K562 (cell line): ENCODE data around the gene URB2. TPM values are rescaled to one million over a fixed set of nuclear protein-coding genes. Genes with fewer than 3 reads are reported as not detected.

Experiments
- ATAC-seq: fragments of 200-7000 bp; cut with Tn5 transposase; 3 replicates; pipeline ENCODE4 v1.9.1; 2020; ENCODE audit warnings: moderate library complexity
- BruUV-seq: library from RNA; stranded (reverse); fragments of 400-500 nt; replicated peaks from 2 replicates; lab custom pipeline; 2021; lab: Mats Ljungman, UMichigan
- CTCF ChIA-PET: fragments of 300-600 bp; formaldehyde crosslinking; extraction: SDS; loops from one replicate; lab custom pipeline; 2021; ENCODE audit warnings: low intra/inter-chr PET ratio; lab: Yijun Ruan, JAX
- POLR2A ChIA-PET: fragments of 300-600, 350-650 bp; sonication (Branson Sonifier 250); formaldehyde crosslinking; extraction: SDS; loops from one replicate; lab custom pipeline; 2021; ENCODE audit warnings: antibody characterized with exemption, inconsistent platforms; lab: Yijun Ruan, JAX
- DNase-seq, 4 experiments: peaks; one replicate each; pipeline versions ENCODE4 v3.0.0 to v3.0.0-alpha.2; 2011 to 2018; ENCODE audit warnings: low spot score in 3 of 4, mixed read lengths in 3 of 4; ENCODE audit errors: extremely low read depth in 1 of 4
- FAIRE-seq: peaks from 2 replicates; lab custom pipeline; 2011; peaks lifted over from hg19 to GRCh38; lab: Jason Lieb, UNC
- H2AFZ ChIP-seq: 2 replicates; pipeline ENCODE4 v1.6.0; 2011; ENCODE audit warnings: low read depth, low read length, control low read depth, inconsistent platforms
- H3K27ac ChIP-seq: fragments of 200-600 bp; 3 replicates; pipeline ENCODE4 v1.8.0; 2011; ENCODE audit warnings: low read depth, mild to moderate bottlenecking, control low read depth, inconsistent platforms, low read length, moderate library complexity, mixed read lengths; ENCODE audit errors: extremely low read depth
- H3K27me3 ChIP-seq, 2 experiments: fragments of 300-600 bp in 1 of 2; 2 replicates in 1 of 2; 3 replicates in 1 of 2; pipeline versions ENCODE4 v1.6.0 to v1.8.0; 2011; ENCODE audit warnings: inconsistent platforms in 2 of 2, low read length in 2 of 2, mild to moderate bottlenecking in 1 of 2, mixed read lengths in 1 of 2, moderate library complexity in 1 of 2; ENCODE audit not compliant: control insufficient read depth in 2 of 2, insufficient read depth in 2 of 2
- H3K36me3 ChIP-seq: fragments of 300-600 bp; 3 replicates; pipeline ENCODE4 v1.8.0; 2011; ENCODE audit warnings: mild to moderate bottlenecking, low read length, inconsistent platforms; ENCODE audit not compliant: control insufficient read depth, insufficient read depth
- H3K4me1 ChIP-seq, 2 experiments: fragments of 200-600 bp in 1 of 2; replicated peaks in 1 of 2; 2 replicates in 1 of 2; 3 replicates in 1 of 2; pipeline versions ENCODE4 v1.5.1 to v1.8.0; 2011; ENCODE audit warnings: inconsistent platforms in 2 of 2, low read length in 2 of 2, mild to moderate bottlenecking in 1 of 2, mixed read lengths in 1 of 2, moderate library complexity in 1 of 2; ENCODE audit not compliant: control insufficient read depth in 2 of 2, insufficient read depth in 2 of 2
- H3K4me2 ChIP-seq: 2 replicates; pipeline ENCODE4 v1.6.1; 2011; ENCODE audit warnings: low read length, control low read depth, inconsistent platforms, mixed read lengths; ENCODE audit not compliant: insufficient read depth
- H3K4me3 ChIP-seq: fragments of 200-600 bp; sonication (generic), shearing (Covaris generic); 2 replicates; pipeline ENCODE4 v1.5.1; 2016; ENCODE audit warnings: control low read depth, inconsistent platforms
- H3K79me2 ChIP-seq: fragments of 200-600 bp; 3 replicates; pipeline ENCODE4 v1.8.0; 2011; ENCODE audit warnings: low read length, inconsistent platforms; ENCODE audit not compliant: control insufficient read depth, insufficient read depth
- H3K9ac ChIP-seq, 2 experiments: 2 replicates each; pipeline versions ENCODE4 v1.6.0 to v1.6.1; 2011; ENCODE audit warnings: low read depth in 2 of 2, low read length in 2 of 2, control low read depth in 1 of 2, inconsistent platforms in 1 of 2, mild to moderate bottlenecking in 1 of 2, mixed read lengths in 1 of 2; ENCODE audit not compliant: insufficient read depth in 1 of 2
- H3K9me1 ChIP-seq: one replicate; pipeline ENCODE4 v1.6.0; 2011; ENCODE audit warnings: inconsistent platforms, mild to moderate bottlenecking, low read length, moderate library complexity; ENCODE audit not compliant: control insufficient read depth, insufficient read depth
- H3K9me3 ChIP-seq: replicated peaks from 2 replicates; pipeline ENCODE4 v1.5.1; 2011; ENCODE audit warnings: low read depth, low read length, inconsistent platforms; ENCODE audit not compliant: control insufficient read depth, insufficient read depth
- H4K20me1 ChIP-seq: replicated peaks from 2 replicates; pipeline ENCODE4 v1.6.1; 2011; ENCODE audit warnings: low read length, inconsistent platforms, mixed read lengths; ENCODE audit not compliant: control insufficient read depth, insufficient read depth
- BCL6 ChIP-seq: fragments of 250-450 bp; sonication (Bioruptor Pico); IDR thresholded peaks from 2 replicates; pipeline ENCODE4 v1.4.0; 2020
- FOXO4 ChIP-seq: fragments of 450-650 bp; formaldehyde crosslinking; IDR thresholded peaks from 2 replicates; pipeline ENCODE4 v1.4.0; 2020; ENCODE audit warnings: mild to moderate bottlenecking, moderate library complexity
- HDAC2 ChIP-seq: fragments of 450-650 bp; IDR thresholded peaks from 2 replicates; pipeline ENCODE4 v1.6.1; 2016; ENCODE audit warnings: mild to moderate bottlenecking
- POU5F1 ChIP-seq: fragments of 150-350 bp; IDR thresholded peaks from 2 replicates; pipeline ENCODE4 v1.6.1; 2014; ENCODE audit warnings: borderline replicate concordance, low read length, low read depth, mild to moderate bottlenecking; ENCODE audit not compliant: partially characterized antibody
- RBM25 ChIP-seq: fragments of 200-400 bp; formaldehyde crosslinking; IDR thresholded peaks from 2 replicates; pipeline ENCODE4 v1.6.1; 2018; ENCODE audit warnings: low read length, low read depth, moderate library complexity; ENCODE audit not compliant: severe bottlenecking
- SOX6 ChIP-seq: fragments of 450-650 bp; IDR thresholded peaks from 2 replicates; pipeline ENCODE4 v1.6.1; 2014; ENCODE audit warnings: mild to moderate bottlenecking
- ZNF124 ChIP-seq: sonication (generic); formaldehyde crosslinking; IDR thresholded peaks from 2 replicates; pipeline ENCODE4 v1.8.1; 2022; ENCODE audit warnings: missing genetic modification reagents
- ZNF23 ChIP-seq: fragments of 250-450 bp; sonication (Bioruptor Pico); IDR thresholded peaks from 2 replicates; pipeline ENCODE4 v1.4.0; 2020; ENCODE audit warnings: mild to moderate bottlenecking
- WGBS: fragments of 100-300 bp; shearing (Covaris generic); methylation state at CpG from one replicate; pipeline ENCODE4 v1.1.6; 2016; ENCODE audit warnings: low coverage, mixed read lengths; ENCODE audit not compliant: insufficient coverage; ENCODE audit errors: missing lambda C conversion rate; 5-methylcytosine and 5-hydroxymethylcytosine counted together
- in situ Hi-C: fragments of 300-500 bp; cut with MboI; formaldehyde crosslinking; loops from 4 replicates; pipeline ENCODE4 v1.15.0; 2018; ENCODE audit warnings: inconsistent platforms, mixed read lengths
- intact Hi-C: fragments of 100-400 bp; cut with micrococcal nuclease; formaldehyde crosslinking; loops from 2 replicates; pipeline ENCODE4 v1.14.2; 2022
- polyA plus RNA-seq, 8 experiments: library from polyadenylated mRNA; depleted of rRNA in 4 of 8; stranded (reverse) in 5 of 8; unstranded in 3 of 8; fragments of >200 nt; fragmentation: Nextera tagmentation in 2 of 8; fragmentation: Illumina TruSeq in 1 of 8; extraction: Ambion mirVana in 2 of 8; extraction: Trizol in 1 of 8; gene quantifications; 2 replicates each; pipeline versions ENCODE4 v1.2.1 to v1.2.3, GENCODE V29; 2011 to 2014; ENCODE audit warnings: inconsistent platforms in 1 of 8, missing spikeins in 1 of 8
- total RNA-seq, 7 experiments: library from RNA; depleted of rRNA in 6 of 7; stranded (reverse); fragments of >200 nt in 6 of 7; fragmentation: Illumina TruSeq in 2 of 7; extraction: Trizol in 2 of 7; gene quantifications; 2 replicates each; pipeline versions ENCODE4 v1.2.1 to v1.2.3, GENCODE V29; 2011 to 2021; ENCODE audit warnings: low replicate concordance in 1 of 7
- TF ChIP-seq, protein P1 (sequence below): fragments of 450-650 bp; IDR thresholded peaks from 2 replicates; pipeline ENCODE4 v1.6.1; 2016; ENCODE audit warnings: low read depth
- TF ChIP-seq, protein P2 (sequence below), 2 experiments: fragments of 450-650 bp in 1 of 2; sonication (generic) in 1 of 2; formaldehyde crosslinking in 1 of 2; IDR thresholded peaks in 1 of 2; conservative IDR thresholded peaks in 1 of 2; 2 replicates each; pipeline versions ENCODE4 v1.6.1 to v1.8.1; 2016 to 2023; ENCODE audit warnings: mild to moderate bottlenecking in 2 of 2, moderate library complexity in 2 of 2, inconsistent platforms in 1 of 2, missing genetic modification reagents in 1 of 2

The URB2 gene
- total and polyA plus RNA-seq, 9 of the 15 experiments (the other 6 are each of a cell fraction or from before 2014, with no cell fraction given) = 2.8 to 28.3 (median 19.0) TPM

GRCh38 chr1:229600229-229600628, 25.8 kb upstream of the URB2 start:
- no TSS peak for BruUV-seq
- Histone ChIP-seq H3K27ac (no peak overlapping the region), H3K9me1 (no peaks in the 10 kb centered on the region), H3K27me3 (no peaks in the 10 kb centered on the region), H3K4me3 (no peak overlapping the region), H3K79me2 (peaks cover 13% of the 10 kb centered on the region; the same call in 1 of the 3 replicates), H3K36me3 (peaks cover 63% of the 10 kb centered on the region), H3K4me1 (no peaks in the 10 kb centered on the region), H3K9ac (no peak overlapping the region), H2AFZ (no peak overlapping the region), H3K4me2 (no peak overlapping the region), H3K9me3 (no peaks in the 10 kb centered on the region), H4K20me1 (no peaks in the 10 kb centered on the region; the same call in 1 of the 2 replicates)
- ChIA-PET CTCF (no interaction called here), POLR2A (interaction anchor here (2.2 kb wide), 1 partner anchor 17 kb away, joined by 7 read pairs; no protein-coding TSS in a partner anchor)
- no peak for DNase-seq
- no peak for FAIRE-seq
- in situ Hi-C loops (no loop called here), intact Hi-C loops (no loop called here)
- WGBS = 88% methylated on average over 5 of the region's 5 CpGs
- no peak for ATAC-seq
- TF ChIP-seq SOX6 = no peak
- no peak for TF ChIP-seq ZNF124
- TF ChIP-seq FOXO4 (CRISPR knock-in tag) = no peak
- no peak for TF ChIP-seq ZNF23
- no peak for TF ChIP-seq POU5F1
- no peak for TF ChIP-seq HDAC2
- TF ChIP-seq, protein P1, sequence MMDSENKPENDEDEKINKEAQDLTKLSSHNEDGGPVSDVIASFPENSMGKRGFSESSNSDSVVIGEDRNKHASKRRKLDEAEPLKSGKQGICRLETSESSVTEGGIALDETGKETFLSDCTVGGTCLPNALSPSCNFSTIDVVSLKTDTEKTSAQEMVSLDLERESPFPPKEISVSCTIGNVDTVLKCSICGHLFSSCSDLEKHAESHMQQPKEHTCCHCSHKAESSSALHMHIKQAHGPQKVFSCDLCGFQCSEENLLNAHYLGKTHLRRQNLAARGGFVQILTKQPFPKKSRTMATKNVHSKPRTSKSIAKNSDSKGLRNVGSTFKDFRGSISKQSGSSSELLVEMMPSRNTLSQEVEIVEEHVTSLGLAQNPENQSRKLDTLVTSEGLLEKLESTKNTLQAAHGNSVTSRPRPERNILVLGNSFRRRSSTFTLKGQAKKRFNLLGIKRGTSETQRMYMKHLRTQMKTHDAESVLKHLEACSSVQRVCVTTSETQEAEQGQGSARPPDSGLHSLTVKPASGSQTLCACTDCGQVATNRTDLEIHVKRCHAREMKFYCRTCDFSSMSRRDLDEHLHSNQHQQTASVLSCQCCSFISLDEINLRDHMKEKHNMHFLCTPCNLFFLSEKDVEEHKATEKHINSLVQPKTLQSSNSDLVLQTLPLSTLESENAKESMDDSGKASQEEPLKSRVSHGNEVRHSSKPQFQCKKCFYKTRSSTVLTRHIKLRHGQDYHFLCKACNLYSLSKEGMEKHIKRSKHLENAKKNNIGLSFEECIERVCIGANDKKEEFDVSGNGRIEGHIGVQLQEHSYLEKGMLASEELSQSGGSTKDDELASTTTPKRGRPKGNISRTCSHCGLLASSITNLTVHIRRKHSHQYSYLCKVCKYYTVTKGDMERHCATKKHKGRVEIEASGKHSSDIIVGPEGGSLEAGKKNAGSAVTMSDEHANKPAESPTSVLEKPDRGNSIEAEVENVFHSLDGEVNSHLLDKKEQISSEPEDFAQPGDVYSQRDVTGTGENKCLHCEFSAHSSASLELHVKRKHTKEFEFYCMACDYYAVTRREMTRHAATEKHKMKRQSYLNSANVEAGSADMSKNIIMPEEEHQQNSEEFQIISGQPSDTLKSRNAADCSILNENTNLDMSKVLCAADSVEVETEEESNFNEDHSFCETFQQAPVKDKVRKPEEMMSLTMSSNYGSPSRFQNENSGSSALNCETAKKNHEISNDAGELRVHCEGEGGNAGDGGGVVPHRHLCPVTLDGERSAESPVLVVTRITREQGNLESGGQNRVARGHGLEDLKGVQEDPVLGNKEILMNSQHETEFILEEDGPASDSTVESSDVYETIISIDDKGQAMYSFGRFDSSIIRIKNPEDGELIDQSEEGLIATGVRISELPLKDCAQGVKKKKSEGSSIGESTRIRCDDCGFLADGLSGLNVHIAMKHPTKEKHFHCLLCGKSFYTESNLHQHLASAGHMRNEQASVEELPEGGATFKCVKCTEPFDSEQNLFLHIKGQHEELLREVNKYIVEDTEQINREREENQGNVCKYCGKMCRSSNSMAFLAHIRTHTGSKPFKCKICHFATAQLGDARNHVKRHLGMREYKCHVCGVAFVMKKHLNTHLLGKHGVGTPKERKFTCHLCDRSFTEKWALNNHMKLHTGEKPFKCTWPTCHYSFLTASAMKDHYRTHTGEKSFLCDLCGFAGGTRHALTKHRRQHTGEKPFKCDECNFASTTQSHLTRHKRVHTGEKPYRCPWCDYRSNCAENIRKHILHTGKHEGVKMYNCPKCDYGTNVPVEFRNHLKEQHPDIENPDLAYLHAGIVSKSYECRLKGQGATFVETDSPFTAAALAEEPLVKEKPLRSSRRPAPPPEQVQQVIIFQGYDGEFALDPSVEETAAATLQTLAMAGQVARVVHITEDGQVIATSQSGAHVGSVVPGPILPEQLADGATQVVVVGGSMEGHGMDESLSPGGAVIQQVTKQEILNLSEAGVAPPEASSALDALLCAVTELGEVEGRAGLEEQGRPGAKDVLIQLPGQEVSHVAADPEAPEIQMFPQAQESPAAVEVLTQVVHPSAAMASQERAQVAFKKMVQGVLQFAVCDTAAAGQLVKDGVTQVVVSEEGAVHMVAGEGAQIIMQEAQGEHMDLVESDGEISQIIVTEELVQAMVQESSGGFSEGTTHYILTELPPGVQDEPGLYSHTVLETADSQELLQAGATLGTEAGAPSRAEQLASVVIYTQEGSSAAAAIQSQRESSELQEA = no peak
- TF ChIP-seq, protein P2, sequence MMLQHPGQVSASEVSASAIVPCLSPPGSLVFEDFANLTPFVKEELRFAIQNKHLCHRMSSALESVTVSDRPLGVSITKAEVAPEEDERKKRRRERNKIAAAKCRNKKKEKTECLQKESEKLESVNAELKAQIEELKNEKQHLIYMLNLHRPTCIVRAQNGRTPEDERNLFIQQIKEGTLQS (IDR thresholded peaks at IDR 0.05) = no peak
- TF ChIP-seq, protein P2 (CRISPR knock-in tag; conservative IDR thresholded peaks at IDR 0.05) = no peak
- TF ChIP-seq BCL6 = no peak
- no peak for TF ChIP-seq RBM25
